ENCODE data around the gene C4orf54. TPM values are rescaled to one million over a fixed set of nuclear protein-coding genes. Genes with fewer than 3 reads are reported as not detected.

The C4orf54 gene
- total and polyA plus RNA-seq, 10 of the 15 experiments (the other 5 are each of a cell fraction or from before 2014, with no cell fraction given): 0.01 TPM; not detected in 9

- no peak overlapping the region for H3K9ac ChIP-seq (ENCODE audit: control insufficient read depth, insufficient read depth, low read length)
- H3K27ac ChIP-seq (ENCODE audit: control insufficient read depth, insufficient read depth): no peak overlapping the region
- H4K20me1 ChIP-seq (ENCODE audit: control insufficient read depth, insufficient read depth): no peaks in the 10 kb centered on the region
- no TSS peak for BruUV-seq (replicated peaks)
- no peaks in the 10 kb centered on the region for H3K4me1 ChIP-seq (ENCODE audit: control insufficient read depth, insufficient read depth, low read length)
- ChIA-PET POLR2A (no interaction called here), CTCF (no interaction called here), SMC1A (ENCODE audit: uncharacterized antibody, unreplicated experiment) (no interaction called here), RAD21 (ENCODE audit: unreplicated experiment) (no interaction called here)
- no peaks in the 10 kb centered on the region for H3K79me2 ChIP-seq (ENCODE audit: control insufficient read depth, insufficient read depth, low read length)
- in situ Hi-C loops (cut with MboI) (no loop called here), intact Hi-C loops (cut with micrococcal nuclease; ENCODE audit: unreplicated experiment) (no loop called here)
- no peak for DNase-seq (ENCODE audit: low read depth, low spot score)
- FAIRE-seq: no peak
- H3K36me3 ChIP-seq (ENCODE audit: control insufficient read depth in 2 of 2, insufficient read depth in 2 of 2, low read length in 1 of 2): no peaks in the 10 kb centered on the region
- H2AFZ ChIP-seq (ENCODE audit: control insufficient read depth, low read depth, low read length): no peak overlapping the region
- no peak overlapping the region for H3K4me2 ChIP-seq (ENCODE audit: control insufficient read depth, insufficient read depth)
- TF ChIP-seq NR2C2 (IDR thresholded peaks at IDR 0.05; ENCODE audit: borderline replicate concordance, control insufficient read depth, insufficient read length, low read depth): no peak
- TF ChIP-seq JUND (IDR thresholded peaks at IDR 0.05; ENCODE audit: low read depth, low read length): no peak
- TF ChIP-seq ZNF207 (IDR thresholded peaks at IDR 0.05; ENCODE audit: borderline replicate concordance): no peak
- no peak for TF ChIP-seq RCOR1 (conservative IDR thresholded peaks at IDR 0.05; ENCODE audit: low read depth, low read length)
- no peak for TF ChIP-seq RAD51 (IDR thresholded peaks at IDR 0.05)
- no peak for TF ChIP-seq BCL11A (IDR thresholded peaks at IDR 0.05; ENCODE audit: low read depth, low read length)
- TF ChIP-seq YY1 (IDR thresholded peaks at IDR 0.05; ENCODE audit: low read depth, low read length): no peak
- TF ChIP-seq REST (IDR thresholded peaks at IDR 0.05; ENCODE audit: low read depth, low read length): no peak
- TF ChIP-seq SUZ12 (IDR thresholded peaks at IDR 0.05; ENCODE audit: unreplicated experiment): no peak
- no peak for TF ChIP-seq ZBTB33 (IDR thresholded peaks at IDR 0.05)
- TF ChIP-seq PAX8 (IDR thresholded peaks at IDR 0.05): no peak
- no peak for TF ChIP-seq EZH2 (IDR thresholded peaks at IDR 0.05; ENCODE audit: borderline replicate concordance, control insufficient read depth, low read depth, low read length)
- TF ChIP-seq BRCA1 (IDR thresholded peaks at IDR 0.05; ENCODE audit: low read depth, low read length): no peak
- no peak for TF ChIP-seq POLR2A (IDR thresholded peaks at IDR 0.05; ENCODE audit: low read depth, low read length)
- TF ChIP-seq NBN (IDR thresholded peaks at IDR 0.05): no peak
- no peak for TF ChIP-seq PRDM15 (CRISPR knock-in tag; IDR thresholded peaks at IDR 0.05)
- no peak for TF ChIP-seq SMAD5 (IDR thresholded peaks at IDR 0.05; ENCODE audit: low read depth)
- TF ChIP-seq IRF4 (IDR thresholded peaks at IDR 0.05; ENCODE audit: low read depth, low read length): no peak
- ATAC-seq: no peak
- no peaks in the 10 kb centered on the region for H3K27me3 ChIP-seq (replicated peaks in 1 of 2; ENCODE audit: control insufficient read depth in 2 of 2, insufficient read depth in 2 of 2, low read length in 1 of 2)
- H3K9me3 ChIP-seq (replicated peaks; ENCODE audit: control insufficient read depth, insufficient read depth, low read length): no peaks in the 10 kb centered on the region; the same call in 2 of the 3 replicates
- H3K4me3 ChIP-seq: no peak overlapping the region
These were observed 33.4 kb upstream of the C4orf54 start for GRCh38 chr4:99690990-99691389.
